Middle frontal gyrus (tissue), 1 donor: ENCODE results near the gene PTPRZ1.

Experiments
- DNase-seq: peaks from one replicate; pipeline ENCODE4 v3.0.0-alpha.2; 2015; ENCODE audit warnings: low spot score; ENCODE audit errors: extremely low spot score

Gene PTPRZ1

DNA sequence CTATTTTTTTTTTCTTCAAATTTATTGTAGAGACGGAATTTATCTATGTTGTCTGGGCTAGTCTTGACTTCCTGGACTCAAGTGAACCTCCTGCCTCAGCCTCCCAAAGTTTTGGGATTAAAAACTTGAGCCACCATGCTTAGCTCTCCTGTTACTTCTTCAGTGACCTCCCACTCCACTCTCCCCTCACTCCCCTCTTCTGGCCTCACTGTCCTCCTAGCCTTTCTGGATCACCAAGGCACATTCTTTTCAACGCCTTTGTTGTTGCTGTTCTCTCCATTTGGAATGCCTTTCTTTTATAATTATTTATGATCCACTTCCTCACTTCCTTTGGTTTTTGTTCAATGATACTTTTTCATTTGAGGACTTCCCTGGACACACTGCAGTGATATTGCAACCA lies 17.9 kb downstream of the PTPRZ1 start:
- no peak for DNase-seq

DNA sequence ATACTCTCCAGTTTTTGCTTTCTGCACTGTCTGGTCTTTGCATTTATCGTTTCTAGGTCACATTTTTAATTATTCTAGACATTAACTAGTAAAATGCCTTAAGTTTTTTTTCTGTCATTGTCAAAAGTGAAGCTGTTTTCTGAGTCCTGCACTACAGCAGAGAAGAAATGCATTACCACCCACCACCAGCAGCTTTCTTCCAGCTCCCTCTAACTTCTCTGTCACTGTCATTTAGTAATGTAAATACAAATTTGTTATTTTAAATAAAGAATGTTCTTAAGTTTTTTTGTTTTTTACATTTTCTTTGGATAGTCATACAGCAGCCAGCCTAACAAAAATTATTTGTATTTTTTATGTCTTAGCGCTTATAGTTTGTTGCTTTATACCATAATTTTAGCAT lies 18.8 kb downstream of the PTPRZ1 start:
- DNase-seq: no peak

DNA sequence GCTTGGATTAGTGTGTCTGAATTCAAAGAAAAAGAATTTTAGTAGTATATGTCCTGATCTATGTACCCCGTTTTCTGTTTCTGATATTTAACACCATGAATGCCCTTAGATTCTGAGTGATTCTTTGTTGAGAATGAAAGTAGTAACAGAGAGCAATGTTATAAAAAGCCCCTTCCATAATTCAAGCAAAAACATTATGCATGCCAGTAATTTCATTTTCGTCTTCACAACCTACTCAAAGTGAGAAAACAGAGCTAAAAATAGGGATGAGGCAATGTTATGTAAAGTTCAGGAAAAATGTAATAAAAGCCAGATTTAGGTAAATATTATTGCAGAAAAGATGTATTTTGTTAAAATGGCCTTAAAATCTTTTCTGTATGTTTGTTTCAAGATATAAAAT lies 28.1 kb downstream of the PTPRZ1 start:
- DNase-seq: no peak

DNA sequence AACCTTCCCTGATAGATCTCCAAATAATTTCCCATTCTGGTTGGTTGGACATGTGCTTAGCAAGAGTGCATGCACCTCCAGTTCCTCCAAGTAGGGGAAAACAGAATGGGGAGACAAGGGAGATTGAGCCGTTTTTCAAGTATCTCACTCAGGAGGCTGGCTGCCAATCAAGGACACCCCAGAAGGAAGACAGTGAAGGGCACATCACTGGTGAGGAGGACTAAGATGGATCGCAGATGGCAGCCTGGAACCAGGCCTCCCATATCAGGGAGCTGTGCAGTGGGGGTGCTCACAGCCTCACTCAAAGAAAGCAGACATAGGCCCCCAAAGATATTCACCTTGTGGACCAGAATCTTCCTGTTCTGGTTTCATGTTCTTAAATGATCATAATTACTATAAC lies 31.2 kb downstream of the PTPRZ1 start:
- no peak for DNase-seq

DNA sequence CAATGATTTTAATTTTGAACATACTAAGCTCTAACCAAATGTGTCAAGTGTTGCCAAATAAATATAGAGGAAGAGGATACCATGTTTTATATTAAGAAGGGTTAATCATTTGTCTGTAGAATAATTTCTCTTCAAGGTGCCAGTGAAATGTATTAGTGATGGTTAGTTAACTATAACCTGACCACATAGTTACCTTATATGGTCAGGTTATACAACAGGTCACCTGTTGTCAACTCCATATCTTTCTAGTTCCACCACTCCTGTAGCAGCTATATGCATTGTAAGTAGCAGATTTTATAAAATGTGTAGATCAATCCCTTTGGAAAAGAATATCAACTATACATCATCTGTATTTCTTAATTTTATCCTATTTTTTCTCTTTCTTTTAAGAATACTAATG lies 35.1 kb downstream of the PTPRZ1 start:
- no peak for DNase-seq

DNA sequence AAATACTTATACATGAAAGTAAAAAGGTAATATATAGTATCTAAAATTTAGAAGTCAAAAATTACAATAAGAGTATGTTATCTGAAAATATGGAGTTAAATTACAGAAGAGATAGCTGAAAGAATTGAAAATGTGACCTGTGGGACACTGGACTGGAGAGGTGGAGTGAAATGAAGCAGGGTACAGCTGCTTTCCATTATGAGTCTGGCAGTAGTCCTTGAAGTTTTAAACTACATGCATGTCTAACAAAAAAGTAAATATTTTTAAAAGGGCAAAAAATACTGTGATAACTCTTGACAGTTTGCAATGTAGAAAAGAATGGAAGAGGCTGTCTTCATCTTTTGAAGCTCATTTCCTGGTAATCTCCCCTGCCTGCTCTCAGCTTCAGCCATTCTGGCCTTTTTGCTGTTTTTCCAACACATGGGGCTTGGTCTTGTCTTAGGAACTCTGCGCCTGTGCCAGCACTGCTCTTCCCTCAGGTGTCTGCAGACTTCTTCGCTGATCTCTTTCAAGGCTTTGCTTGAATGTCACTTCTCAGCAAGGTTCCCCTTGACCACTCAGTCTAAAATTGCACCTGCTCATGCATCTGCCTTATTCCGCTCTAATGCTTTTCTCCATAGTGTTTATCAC lies 36.9 kb downstream of the PTPRZ1 start:
- no peak for DNase-seq

DNA sequence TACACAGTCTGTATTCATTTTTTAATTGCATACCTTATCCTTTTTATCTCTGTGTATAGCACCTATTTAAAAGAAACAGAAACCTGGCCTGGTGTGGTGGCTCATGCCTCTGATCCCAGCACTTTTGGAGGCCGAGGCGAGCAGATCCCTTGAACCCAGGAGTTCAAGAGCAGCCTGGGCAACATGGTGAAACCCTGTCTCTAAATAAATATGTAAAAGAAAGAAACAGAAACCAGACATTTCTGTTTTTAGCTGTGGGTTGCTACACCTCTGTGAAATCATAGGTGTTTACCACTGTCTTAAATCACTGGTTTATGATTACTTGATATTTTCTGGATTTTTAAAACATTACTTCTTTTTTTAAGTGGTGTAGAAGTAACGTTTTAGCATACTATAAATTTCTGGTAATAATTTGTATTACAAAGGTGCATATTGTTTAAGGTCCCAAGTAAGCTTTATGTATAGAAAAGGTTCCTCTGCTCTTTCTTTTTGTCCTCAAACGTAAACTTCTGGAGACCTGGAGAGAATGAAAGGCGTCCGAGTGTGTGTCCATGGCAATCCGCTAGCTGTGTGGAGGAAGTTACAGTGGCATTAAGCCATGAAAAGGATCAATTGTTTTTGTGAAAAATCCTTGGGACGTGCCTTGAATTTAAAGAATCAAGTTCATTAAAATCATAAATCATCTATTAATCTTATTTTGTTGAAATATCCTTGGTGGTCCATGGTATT lies 41.1 kb downstream of the PTPRZ1 start:
- DNase-seq: no peak

DNA sequence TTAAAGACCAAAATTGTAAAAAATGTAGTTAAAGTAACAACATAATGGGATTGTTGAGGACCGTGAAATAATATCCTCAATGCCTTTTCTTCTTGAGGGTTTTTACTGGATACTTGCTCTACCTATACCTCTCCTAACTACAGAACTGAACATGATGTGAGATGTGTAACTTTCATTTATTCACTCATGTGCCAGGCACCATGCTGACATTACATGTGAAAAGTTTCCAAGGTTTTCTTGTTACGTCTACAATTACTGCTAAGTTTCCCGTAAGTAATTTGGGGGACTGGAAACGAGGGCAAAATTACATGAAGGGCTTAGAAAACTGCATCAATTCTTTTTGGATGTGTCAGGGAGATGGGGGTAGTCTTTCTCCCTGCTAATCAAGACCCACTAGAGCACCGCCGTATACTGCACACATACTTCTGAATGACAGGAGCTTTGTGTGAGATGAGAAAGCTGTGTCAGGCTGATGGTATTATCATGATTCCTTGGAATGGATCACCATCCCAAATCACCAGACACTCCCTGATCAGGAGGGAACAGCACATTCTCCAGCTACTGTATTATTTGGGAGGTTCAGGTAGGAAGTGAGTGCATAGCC lies 41.8 kb downstream of the PTPRZ1 start:
- no peak for DNase-seq

DNA sequence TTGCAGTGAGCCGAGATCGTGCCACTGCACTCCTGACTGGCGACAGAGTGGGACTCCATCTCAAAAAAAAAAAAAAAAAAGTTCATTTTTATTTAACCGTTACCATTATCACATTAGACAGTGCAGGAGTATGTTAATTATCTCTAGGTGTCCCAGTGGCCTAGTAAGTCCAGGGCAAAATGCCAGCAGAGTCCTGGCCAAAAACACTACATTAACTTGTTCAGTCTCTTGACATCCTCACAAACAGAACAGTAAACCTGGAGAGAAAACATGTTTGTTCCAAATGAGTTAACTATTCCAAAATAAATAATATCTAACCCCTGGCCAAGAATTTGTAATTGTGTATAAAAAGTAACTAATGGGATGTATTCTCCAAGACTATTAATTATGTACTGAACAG lies 43.2 kb downstream of the PTPRZ1 start:
- DNase-seq: no peak

DNA sequence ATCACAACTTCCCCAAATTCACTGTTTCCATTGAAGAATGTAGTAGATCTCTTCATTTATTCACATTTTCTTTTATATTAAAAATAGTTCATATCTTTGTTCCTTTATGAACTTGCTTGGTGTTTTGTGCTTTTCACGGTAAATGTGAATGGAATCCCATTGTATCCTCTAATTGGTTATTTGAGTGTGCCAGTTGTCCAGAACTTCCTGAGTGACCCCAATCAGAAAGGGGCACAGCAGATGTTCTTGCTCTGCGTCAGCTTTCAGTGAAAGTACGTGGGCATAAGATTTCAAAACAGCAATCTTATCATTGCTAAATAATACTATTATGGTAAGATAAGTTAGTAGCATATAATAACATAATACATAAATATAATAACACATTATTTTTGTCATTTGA lies 47.0 kb downstream of the PTPRZ1 start:
- DNase-seq: no peak

DNA sequence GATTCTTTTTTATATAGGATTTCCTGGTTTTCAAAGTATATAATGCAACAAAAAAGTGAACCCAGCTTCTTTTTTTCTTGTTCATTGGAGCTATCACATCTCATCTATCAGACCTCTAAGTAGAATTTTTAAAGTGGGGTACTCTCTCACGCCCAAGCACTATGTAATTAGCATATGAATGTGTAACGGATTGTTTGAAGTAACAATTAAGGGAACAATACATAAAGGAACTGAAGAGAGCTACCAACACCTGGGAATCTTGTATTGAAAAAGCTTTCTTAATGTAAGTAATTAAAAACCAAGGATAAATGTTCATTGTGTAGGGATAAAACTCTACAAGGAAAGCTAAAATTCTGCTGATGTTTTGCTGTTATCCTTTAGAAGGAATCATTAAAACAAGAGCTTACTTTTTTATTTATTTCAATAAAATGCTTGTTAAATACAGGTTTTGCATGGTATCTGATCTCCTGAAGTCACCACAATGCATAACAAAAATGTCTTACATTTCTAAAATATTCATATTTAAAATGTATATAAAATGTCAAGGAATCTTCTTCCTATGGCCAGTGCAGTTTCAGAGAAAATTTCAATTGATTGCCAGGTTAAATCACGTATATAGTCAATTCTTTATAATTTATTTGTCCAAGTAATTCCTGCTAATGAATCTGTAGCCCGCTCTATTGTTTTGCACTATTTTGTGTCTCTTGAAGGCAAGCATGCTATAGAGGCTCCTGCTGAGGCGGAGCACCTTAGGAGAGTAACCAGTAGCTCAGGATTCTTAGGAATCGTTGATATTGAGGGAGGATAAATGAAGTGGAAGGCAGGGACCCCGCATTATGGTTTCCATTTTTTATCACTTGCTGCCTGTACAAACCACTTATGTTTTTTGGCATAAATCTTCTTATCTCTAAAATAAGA lies 51.6 kb downstream of the PTPRZ1 start:
- no peak for DNase-seq

DNA sequence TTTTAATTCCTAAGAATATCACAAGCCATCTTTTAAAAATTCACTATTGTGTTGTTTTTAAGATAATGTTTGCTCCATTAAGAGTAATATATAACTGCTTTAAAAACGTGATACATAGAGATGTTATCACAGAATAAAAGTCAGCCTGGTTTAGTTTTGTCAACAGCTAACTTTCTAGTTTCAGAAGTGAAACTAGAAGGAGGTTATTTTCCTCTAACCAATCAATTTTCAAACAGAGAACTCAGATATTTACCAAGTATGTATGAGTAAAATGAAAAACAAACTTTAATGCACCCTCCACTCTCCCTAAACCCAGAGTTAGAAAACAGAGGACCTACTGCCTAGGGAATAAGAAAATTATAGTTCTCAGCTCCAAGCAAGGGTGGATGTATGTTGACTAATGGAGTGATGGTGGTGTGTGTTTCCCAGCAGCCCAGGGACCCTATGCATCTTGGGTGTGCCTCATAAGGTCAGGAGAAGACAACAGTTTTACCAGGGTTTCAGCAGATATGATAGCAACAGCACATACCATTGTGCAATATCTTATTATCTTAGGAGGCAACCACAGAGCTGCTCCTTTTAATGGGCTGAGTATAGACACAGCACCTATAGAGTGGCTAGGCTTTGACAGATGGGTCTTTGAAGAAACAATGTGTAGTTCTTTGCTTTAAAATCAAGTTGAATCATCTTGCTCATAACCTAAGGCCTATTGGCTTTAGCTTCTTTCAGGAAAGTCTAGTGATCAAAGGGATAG lies 58.4 kb downstream of the PTPRZ1 start:
- DNase-seq: no peak

DNA sequence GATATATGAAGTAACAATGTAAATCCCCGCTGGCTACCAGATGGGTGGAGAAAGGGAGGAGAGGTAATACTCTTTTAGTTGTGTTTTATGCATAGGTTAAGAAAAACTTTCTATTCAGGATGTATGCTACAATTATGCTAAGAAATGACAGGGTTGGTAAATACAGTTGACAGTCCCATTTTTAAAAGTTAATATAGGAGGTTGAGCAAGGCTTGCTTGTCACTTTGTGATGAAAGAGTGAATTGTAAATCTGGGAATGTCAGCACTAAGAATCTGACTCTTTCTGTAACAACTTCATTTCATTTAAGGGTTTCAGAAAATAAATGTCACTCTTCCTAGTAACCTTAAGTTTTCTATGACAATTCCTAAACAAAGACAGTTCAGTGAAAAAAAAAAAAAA lies 59.8 kb downstream of the PTPRZ1 start:
- DNase-seq: no peak

DNA sequence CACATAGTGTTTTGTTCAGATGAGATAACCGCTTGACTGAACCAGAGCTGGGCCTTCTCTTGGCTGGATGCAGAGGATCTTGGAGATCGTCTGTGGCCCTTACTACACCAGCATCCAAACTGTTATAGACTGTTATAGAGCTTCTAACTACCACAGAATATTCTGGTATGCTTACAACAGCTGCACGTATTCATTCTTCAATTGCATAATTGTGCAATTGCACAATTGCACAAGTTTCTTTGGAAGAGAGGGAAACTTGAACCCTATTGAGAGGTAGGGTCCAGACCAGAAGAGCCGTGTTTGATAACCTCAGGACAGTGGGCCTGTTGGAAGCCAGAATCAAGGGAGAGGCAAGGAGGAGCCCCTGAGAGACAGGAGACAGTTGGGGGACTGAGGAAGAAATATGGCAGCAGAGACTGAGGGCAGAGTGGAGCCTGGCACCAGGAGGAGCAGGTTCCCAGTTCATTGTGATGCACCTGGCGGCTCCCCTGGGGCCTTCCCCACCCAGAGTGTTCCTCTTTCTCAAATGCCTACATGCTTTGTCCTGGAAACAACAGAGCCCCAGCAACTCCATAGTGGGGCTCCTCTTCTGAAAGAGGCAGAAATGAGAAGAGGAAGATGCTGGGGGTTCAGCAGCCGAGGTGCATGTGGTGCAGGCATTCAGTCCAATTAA lies 64.1 kb downstream of the PTPRZ1 start:
- no peak for DNase-seq

DNA sequence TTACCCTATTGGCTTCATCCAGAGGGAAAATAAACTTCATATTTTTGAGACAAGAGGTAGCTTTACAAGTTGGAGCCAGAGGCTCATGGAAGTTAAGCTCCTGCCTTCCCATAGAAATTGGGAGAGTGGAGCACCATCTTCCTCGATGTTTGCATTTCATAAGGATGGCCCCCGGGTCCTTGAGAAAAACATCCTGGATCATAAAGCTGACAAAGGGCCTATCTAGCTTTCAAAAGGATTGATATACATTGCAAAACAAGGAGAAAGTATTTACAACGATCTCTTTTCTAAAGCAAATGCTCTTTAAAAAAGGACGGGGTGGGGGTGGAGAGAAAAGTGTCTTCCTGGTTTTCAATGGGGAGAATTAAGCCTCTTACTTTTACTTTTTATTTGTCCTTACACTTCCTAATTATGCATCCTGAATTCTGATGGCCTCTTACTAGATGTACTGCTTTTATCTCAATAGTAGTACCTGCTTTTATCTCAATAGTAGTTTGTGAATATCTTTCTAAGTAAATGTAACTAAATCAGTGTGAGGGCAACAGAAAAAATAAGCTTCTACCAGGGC lies 65.6 kb downstream of the PTPRZ1 start:
- DNase-seq: no peak

DNA sequence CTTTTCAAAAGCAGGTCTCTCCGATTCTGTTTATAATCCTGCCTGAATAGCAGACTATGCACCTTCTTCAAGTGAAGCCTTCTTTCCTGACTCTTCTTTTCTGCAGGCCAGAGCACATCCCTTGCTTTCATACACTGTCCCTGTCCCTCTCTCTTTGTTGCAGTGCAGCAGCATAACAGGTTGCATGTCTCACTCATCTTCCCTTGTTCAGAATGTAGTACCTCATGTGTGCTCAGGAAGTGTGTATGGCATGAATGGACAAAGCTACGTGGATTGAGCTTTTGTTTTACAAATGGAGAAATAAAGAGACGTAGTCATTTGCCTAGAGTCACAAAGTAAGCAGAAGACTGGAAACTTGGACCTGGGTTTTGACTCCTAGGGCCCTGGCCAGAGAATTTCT lies 68.0 kb downstream of the PTPRZ1 start:
- DNase-seq: no peak

DNA sequence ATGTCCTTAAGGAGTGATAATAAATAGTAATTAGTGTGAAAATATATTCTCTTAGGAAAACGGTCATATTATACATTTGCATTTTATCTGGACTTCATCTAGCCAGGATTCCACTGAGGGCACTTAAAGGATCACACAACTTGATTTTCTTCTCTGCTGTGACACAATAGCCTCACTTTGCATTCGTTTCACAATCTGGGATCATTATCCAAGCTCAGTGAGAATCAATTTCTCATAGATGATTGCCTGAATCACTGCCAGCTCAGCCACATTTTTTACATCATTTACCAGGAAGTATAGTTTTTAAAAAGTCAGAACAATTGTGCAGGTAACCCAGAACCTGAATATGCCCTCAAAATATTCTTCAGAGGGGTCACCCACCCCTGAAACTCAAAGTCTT lies 68.9 kb downstream of the PTPRZ1 start:
- no peak for DNase-seq

DNA sequence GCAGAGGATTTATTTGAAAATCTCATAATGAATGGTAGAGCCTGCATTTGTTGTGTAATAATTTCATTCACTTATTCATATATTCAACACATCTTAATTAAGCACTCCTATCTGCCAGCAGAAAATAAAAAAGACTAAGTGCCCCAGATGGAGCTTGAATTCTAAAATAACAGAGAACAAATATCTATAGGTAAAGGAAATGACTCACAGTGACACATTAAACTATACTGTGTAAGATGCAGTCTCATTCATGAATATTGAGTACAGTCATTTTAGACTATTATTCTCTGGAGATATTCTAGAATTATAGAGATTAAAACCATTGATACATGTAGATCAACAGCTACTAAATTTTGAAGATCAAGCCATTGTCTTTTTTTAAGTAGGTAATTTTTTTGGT lies 72.1 kb downstream of the PTPRZ1 start:
- no peak for DNase-seq

DNA sequence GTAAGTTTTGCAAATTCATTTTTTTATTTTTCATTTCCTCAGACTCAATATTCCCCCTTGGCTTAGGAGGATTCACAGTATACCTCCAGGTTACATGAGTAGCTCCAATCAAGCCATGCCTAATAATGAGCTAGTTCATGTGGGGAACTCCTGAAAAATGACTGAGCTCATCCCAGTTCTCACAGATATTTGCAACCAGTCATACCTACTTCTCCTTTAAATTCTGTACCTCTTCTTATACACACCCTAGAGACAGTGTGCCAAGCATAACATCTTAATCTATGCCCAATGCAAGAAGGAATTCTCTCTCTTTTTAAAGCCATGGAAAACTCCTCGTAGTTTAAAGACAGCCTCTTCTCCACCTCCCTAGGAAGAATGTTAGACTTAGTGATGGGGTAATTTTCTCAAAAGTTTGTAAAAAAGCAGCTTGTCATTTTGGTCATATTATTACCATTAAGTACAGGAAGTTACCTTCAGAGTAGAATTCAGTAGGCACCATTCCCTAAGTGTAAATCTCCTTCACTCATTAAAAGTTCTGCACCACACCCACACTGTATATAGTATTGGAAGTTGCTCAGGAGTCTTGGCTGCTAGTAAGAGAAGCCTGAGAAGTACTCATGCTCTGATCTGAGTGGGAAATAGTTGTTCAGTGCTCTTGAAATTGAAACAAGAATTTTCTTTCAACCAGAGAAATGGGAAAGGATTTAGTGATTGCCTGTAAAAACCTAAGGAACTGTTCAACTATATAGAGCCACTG lies 72.7 kb downstream of the PTPRZ1 start:
- no peak for DNase-seq

DNA sequence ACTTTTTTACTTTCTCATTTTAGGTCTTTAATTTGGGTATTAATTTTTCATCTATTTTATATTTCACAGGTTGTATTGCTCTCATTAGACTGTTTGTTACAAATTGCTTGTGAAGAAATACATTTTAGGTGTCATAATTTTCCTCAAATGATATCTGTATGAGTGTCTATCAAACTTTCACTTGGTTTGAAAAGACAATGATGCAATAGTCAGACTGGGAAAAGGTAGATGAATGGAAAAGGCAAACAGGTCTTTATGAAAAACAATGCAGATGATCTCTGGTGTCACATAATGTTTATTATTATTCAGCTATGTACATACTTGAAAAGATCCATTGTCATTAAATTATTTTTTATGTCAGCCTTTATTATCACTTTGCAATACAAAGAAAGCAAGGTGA lies 80.2 kb downstream of the PTPRZ1 start:
- no peak for DNase-seq
